Activated T-cell treated with anti-CD3 and anti-CD28 coated beads, Interleukin-2, amount 50 U/mL, for 72 hours (primary cell): Measurements from ENCODE around the gene ANKS1B. TPM values are rescaled to one million over a fixed set of nuclear protein-coding genes. Genes with fewer than 3 reads are reported as not detected.

ENCODE experiments used
- ATAC-seq, 2 donors: fragments of 150-1000 bp; cut with Tn5 transposase; replicated peaks in 1 of 2; 2 replicates each; pipeline ENCODE4 v1.10.0; 2021; ENCODE audit warnings: moderate library complexity in 2 of 2, mild to moderate bottlenecking in 1 of 2
- DNase-seq, 2 donors: peaks; one replicate each; pipeline ENCODE4 v3.0.0; 2021 to 2022; ENCODE audit warnings: mixed read lengths in 1 of 2
- H3K27ac Mint-ChIP-seq: one replicate; pipeline ENCODE4 v1.8.0; 2022; ENCODE audit warnings: mild to moderate bottlenecking, moderate library complexity, mixed read lengths
- H3K27me3 Mint-ChIP-seq: one replicate; pipeline ENCODE4 v1.8.0; 2022; ENCODE audit warnings: low read depth, mixed read lengths
- H3K36me3 Mint-ChIP-seq, 2 donors: one replicate each; pipeline ENCODE4 v1.8.0; 2022; ENCODE audit warnings: mixed read lengths in 2 of 2, mild to moderate bottlenecking in 1 of 2; ENCODE audit not compliant: insufficient read depth in 2 of 2
- H3K4me1 Mint-ChIP-seq: one replicate; pipeline ENCODE4 v1.8.0; 2022; ENCODE audit warnings: low read depth, mixed read lengths
- H3K4me3 Mint-ChIP-seq, 2 donors: one replicate each; pipeline ENCODE4 v1.8.0; 2022; ENCODE audit warnings: mild to moderate bottlenecking in 2 of 2, mixed read lengths in 2 of 2, moderate library complexity in 2 of 2
- H3K9me3 Mint-ChIP-seq, 2 donors: one replicate each; pipeline ENCODE4 v1.8.0; 2022; ENCODE audit warnings: mixed read lengths in 2 of 2
- total RNA-seq, 2 donors: library from RNA; stranded (reverse); gene quantifications; one replicate each; pipeline ENCODE4 v1.2.3, GENCODE V29; 2022

The ANKS1B gene
- total RNA-seq, 2 donors from 2014 or later, result 0.19 to 0.63 TPM

DNA sequence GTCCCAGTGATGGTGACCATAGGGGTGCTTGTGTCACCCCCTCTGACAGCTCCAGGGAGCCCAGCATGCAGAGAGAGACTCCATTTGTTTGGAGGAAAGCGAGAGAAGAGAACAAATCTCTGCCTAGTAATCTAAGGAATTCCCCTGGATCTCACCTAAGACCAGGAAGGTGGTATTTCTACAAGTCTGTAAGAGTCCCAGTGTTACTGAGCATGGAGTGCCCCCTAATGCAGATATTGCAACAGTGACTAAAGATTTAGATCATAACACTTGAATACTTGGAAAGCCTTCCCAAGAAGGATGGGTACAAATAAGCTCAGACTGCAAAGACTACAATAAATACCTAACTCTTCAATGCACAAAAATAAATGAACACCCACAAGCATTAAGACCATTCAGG, 697.6 kb downstream of the ANKS1B start:
- no peak overlapping the region for H3K4me3 Mint-ChIP-seq
- no peak overlapping the region for H3K27ac Mint-ChIP-seq
- no peak for DNase-seq
- no peaks in the 10 kb centered on the region for H3K27me3 Mint-ChIP-seq
- H3K9me3 Mint-ChIP-seq, result peaks cover 10 to 15% of the 10 kb centered on the region in 2 donors
- H3K36me3 Mint-ChIP-seq, result peaks cover 1 to 2% of the 10 kb centered on the region in 2 donors
- ATAC-seq, result no peak
- H3K4me1 Mint-ChIP-seq, result no peaks in the 10 kb centered on the region

DNA sequence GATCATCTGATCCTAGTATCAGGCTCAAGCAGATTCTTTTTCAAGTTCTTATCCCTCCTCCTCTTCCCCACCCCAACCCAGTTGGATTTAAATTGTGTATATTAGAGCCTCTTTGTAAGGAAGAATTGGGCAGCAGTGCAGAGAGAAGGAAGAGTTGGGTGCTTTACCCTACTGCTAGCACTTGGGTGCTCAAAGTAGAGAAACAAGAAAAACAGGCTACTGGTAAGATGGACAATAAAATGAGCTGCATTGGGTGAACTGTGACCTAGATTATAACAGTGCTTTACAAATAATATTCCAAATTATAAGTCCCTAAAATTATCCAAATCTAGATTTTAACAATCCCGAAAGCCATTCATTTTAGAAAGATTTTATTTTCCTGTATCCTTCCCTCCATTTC, 700.6 kb downstream of the ANKS1B start:
- Mint-ChIP-seq H3K4me1 (no peaks in the 10 kb centered on the region), H3K27me3 (no peaks in the 10 kb centered on the region), H3K9me3 (peaks cover 6 to 7% of the 10 kb centered on the region in 2 donors), H3K36me3 (no peaks in the 10 kb centered on the region), H3K4me3 (no peak overlapping the region), H3K27ac (no peak overlapping the region)
- no peak for DNase-seq
- no peak for ATAC-seq

DNA sequence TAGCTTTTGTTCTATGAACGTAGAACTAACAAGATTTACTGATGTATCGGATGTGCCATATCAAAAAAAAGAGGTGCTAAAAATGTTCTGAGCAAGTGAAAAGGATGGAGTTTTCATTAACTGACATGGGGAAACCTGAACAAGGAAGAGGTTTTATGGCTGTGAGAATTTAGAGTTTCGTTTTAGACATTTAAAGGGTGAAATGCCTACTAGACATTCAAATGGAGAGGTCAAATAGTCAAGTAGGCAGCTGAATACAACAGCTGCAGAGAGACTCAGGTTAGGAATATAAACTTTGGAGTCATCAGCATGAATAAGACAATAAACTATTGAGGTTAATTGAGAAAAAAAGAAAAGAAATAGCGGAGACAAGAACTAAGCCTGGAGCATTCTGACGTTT, 702.1 kb downstream of the ANKS1B start:
- DNase-seq (no peak), ATAC-seq (no peak)
- Mint-ChIP-seq H3K4me3 (no peak overlapping the region), H3K36me3 (no peaks in the 10 kb centered on the region), H3K9me3 (peaks cover 3 to 5% of the 10 kb centered on the region in 2 donors), H3K4me1 (no peaks in the 10 kb centered on the region), H3K27ac (no peak overlapping the region), H3K27me3 (no peaks in the 10 kb centered on the region)

- Mint-ChIP-seq H3K4me1 (no peaks in the 10 kb centered on the region), H3K36me3 (no peaks in the 10 kb centered on the region), H3K27ac (no peak overlapping the region), H3K27me3 (no peaks in the 10 kb centered on the region), H3K4me3 (no peak overlapping the region), H3K9me3 (peaks cover 3 to 5% of the 10 kb centered on the region in 2 donors)
- DNase-seq (no peak), ATAC-seq (no peak)
Observed at GRCh38 chr12:99282086-99282485, 702.6 kb downstream of the ANKS1B start.

DNA sequence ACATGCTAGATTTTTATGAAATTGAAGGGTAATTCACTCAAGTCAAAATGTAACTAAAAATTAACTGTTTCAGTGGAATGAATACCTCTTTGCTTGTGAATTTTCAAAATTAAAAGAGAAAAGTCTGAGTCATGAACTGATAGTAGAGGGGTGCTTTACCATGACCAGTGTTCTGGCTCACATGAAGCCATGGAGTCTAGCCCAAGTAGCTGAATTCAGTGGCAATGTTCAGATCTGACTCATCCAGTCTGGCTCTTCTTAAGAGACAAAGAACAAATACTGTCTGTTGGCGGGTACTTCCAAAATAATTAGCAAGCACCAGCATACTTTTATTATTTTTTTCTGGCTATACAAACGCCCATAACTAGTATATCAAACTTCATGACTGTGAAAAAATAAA, 703.5 kb downstream of the ANKS1B start:
- no peaks in the 10 kb centered on the region for H3K4me1 Mint-ChIP-seq
- no peaks in the 10 kb centered on the region for H3K36me3 Mint-ChIP-seq
- no peak overlapping the region for H3K4me3 Mint-ChIP-seq
- peaks cover 3% of the 10 kb centered on the region in 2 donors for H3K9me3 Mint-ChIP-seq
- ATAC-seq (no peak), DNase-seq (no peak)
- H3K27ac Mint-ChIP-seq, result no peak overlapping the region
- no peaks in the 10 kb centered on the region for H3K27me3 Mint-ChIP-seq

DNA sequence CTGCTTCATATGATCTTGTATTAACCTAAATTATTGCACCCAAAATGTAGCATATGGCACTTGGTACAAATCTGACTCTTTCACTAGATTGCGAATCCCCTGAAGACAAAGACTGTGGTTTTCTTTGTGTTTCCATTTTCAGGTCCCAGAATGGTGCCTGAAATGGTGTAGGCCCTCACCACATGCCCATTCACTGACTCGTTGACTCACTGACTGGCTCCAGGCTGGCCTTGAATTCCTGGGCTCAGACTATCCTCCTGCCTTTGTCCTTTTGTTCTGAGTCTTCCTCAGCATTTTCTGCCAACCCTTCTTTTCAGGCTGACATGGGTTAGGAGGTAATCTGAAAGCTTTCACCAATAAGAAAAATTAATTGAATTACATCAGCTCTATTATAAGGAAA, 705.8 kb downstream of the ANKS1B start:
- Mint-ChIP-seq H3K4me3 (no peak overlapping the region), H3K36me3 (no peaks in the 10 kb centered on the region), H3K27me3 (no peaks in the 10 kb centered on the region), H3K9me3 (peaks cover 5 to 7% of the 10 kb centered on the region in 2 donors), H3K4me1 (no peaks in the 10 kb centered on the region), H3K27ac (no peak overlapping the region)
- ATAC-seq (no peak), DNase-seq (no peak)

DNA sequence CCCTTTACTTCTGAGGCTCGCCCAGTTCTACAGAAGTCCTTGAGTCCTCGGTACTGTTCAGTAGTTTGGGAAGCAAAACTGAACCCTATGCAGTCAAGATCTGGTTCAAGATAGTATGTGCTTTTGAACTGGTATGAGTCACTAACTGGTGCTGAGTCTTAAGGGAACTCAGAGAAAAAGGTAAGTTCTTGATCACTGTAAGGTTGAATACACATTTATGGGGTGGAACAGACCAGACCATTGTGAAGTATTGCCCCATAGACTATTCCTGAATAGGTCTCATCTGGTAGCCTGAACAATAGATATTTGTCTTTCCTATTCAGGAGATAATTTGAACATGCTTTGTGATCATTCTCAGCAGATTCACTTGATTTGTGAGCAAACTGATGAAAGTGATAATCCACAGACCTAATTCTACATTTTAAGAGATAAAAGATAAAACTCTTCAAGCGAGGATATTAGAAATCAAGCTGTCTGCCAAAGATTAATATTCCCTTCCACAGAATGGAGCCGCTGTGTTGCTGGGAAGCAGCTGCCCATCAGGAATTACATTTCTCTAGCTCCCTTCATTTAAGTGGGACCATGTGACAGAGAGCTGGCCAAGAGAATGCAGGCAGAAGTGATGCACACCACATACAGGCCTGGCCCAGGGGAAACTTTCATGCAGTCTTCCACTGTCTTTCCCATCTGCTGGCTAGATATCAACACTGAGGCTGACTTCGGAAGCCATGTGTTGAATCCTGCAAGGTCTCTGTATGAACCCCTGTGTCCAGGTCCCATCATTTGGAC, 707.0 kb downstream of the ANKS1B start:
- peaks cover 5 to 7% of the 10 kb centered on the region in 2 donors for H3K9me3 Mint-ChIP-seq
- DNase-seq (no peak), ATAC-seq (no peak)
- H3K36me3 Mint-ChIP-seq, result no peaks in the 10 kb centered on the region
- no peak overlapping the region for H3K27ac Mint-ChIP-seq
- no peaks in the 10 kb centered on the region for H3K27me3 Mint-ChIP-seq
- H3K4me1 Mint-ChIP-seq, result no peaks in the 10 kb centered on the region
- no peak overlapping the region for H3K4me3 Mint-ChIP-seq

DNA sequence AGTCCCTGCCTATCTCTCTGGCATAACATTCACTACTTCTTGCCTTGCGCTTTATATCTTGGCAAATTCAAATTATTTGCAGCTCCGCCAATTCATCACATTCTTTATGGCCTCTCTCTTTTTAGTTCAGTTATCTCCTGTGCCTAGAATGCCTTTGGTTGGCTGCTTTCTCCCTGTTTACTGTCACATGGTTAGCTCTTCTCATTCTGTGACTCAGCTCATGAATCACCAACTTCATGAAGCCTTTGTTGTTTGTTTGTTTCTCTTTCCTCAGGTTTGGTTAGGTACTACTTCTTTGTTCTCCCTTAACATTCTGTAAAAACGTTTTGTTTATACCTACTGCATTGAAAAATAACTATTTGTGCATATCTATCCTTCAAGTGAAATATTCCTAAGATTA, 713.7 kb downstream of the ANKS1B start:
- ATAC-seq, result no peak
- H3K4me1 Mint-ChIP-seq, result no peaks in the 10 kb centered on the region

DNA sequence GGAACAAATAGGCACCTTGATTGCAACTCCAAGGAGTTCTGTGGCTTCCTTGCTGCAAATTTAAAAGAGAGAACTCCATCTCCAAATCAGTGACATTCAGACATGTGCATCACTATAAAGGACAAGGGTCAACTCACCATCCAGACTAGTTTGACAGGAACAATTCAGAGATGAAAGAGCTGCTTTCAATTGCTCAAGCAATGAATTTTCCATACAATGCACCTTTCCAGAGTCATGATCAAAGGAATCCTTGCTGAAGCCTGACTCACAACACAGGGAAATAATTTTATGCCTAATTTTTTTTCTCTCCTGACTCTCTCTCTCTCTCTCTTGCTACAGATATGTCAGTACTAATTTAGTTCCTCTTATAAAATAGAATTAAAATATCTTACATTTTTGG, 717.7 kb downstream of the ANKS1B start:
- H3K4me3 Mint-ChIP-seq, result no peak overlapping the region
- no peaks in the 10 kb centered on the region for H3K4me1 Mint-ChIP-seq
- H3K27ac Mint-ChIP-seq, result no peak overlapping the region
- DNase-seq, result no peak
- no peak for ATAC-seq
- no peaks in the 10 kb centered on the region for H3K27me3 Mint-ChIP-seq
- no peaks in the 10 kb centered on the region for H3K36me3 Mint-ChIP-seq
- H3K9me3 Mint-ChIP-seq, result peaks cover 0 to 11% of the 10 kb centered on the region in 2 donors

More for the DNA sequence above, 713.7 kb downstream of the ANKS1B start:
- Mint-ChIP-seq H3K27ac (no peak overlapping the region), H3K9me3 (peaks cover 5 to 16% of the 10 kb centered on the region in 2 donors), H3K27me3 (no peaks in the 10 kb centered on the region), H3K36me3 (no peaks in the 10 kb centered on the region), H3K4me3 (no peak overlapping the region)
- no peak for DNase-seq

- H3K27me3 Mint-ChIP-seq, result no peaks in the 10 kb centered on the region
Observed at GRCh38 chr12:99265648-99266047, 719.1 kb downstream of the ANKS1B start.

DNA sequence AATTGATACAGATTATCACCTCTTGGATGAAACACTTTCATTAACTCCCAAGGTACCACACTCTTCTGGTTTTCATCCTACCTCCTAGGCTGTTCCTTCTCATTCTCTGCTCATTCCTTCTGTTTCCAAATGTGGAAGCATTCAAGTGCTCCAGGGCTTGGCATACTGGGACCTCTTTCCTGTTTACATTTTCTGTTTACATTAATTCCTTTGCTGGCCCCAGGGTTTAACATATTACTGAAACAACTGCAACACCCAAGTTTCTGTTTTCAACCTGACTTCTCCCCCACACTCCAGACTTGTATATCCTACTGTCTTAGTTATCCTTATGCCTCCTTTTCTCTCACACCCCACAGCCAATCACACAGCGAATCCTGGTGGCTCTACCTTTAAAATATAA, 723.5 kb downstream of the ANKS1B start:
- DNase-seq (no peak), ATAC-seq (no peak)
- Mint-ChIP-seq H3K36me3 (peaks cover 0 to 1% of the 10 kb centered on the region in 2 donors), H3K4me3 (no peak overlapping the region), H3K4me1 (no peaks in the 10 kb centered on the region), H3K9me3 (peaks cover 0 to 6% of the 10 kb centered on the region in 2 donors), H3K27ac (no peak overlapping the region), H3K27me3 (no peaks in the 10 kb centered on the region)

More at GRCh38 chr12:99265648-99266047, 719.1 kb downstream of the ANKS1B start:
- no peak overlapping the region for H3K27ac Mint-ChIP-seq
- no peaks in the 10 kb centered on the region for H3K4me1 Mint-ChIP-seq
- no peak for DNase-seq
- peaks cover 0 to 12% of the 10 kb centered on the region in 2 donors for H3K9me3 Mint-ChIP-seq
- H3K4me3 Mint-ChIP-seq, result no peak overlapping the region
- no peak for ATAC-seq
- no peaks in the 10 kb centered on the region for H3K36me3 Mint-ChIP-seq

DNA sequence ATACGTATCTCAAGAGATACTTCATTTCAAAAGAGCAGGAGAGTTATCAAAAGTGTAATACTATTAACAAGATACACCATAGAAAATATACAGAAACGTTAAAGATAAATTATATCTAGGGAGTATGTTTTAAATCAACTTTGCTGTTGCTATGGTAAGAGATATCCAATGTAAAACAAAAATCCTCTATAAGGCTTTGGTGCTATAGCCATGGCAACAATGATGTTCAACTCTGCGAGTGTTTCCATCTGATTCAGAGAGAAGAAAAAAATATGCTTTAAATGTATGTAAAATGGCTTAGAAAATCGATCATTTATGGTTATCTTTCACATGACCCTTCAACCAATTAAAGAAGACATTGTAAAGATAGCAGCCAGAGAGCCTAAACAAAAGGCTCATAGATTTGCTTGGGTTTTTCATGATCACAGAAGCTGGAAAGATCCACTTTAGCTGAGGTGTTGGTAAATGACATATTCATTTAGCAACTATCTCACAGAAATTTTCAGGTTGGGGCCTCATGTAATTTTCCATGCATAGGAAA, 724.2 kb downstream of the ANKS1B start:
- ATAC-seq, result no peak
- peaks cover 0 to 6% of the 10 kb centered on the region in 2 donors for H3K9me3 Mint-ChIP-seq
- H3K27me3 Mint-ChIP-seq, result no peaks in the 10 kb centered on the region
- DNase-seq, result no peak
- H3K27ac Mint-ChIP-seq, result no peak overlapping the region
- H3K36me3 Mint-ChIP-seq, result peaks cover 0 to 1% of the 10 kb centered on the region in 2 donors
- no peaks in the 10 kb centered on the region for H3K4me1 Mint-ChIP-seq
- no peak overlapping the region for H3K4me3 Mint-ChIP-seq

- ATAC-seq (no peak), DNase-seq (no peak)
- H3K36me3 Mint-ChIP-seq, result peaks cover 0 to 1% of the 10 kb centered on the region in 2 donors
- peaks cover 0 to 6% of the 10 kb centered on the region in 2 donors for H3K9me3 Mint-ChIP-seq
- H3K4me1 Mint-ChIP-seq, result no peaks in the 10 kb centered on the region
- no peak overlapping the region for H3K27ac Mint-ChIP-seq
- no peak overlapping the region for H3K4me3 Mint-ChIP-seq
- H3K27me3 Mint-ChIP-seq, result no peaks in the 10 kb centered on the region
Observed at GRCh38 chr12:99259040-99259934, 725.4 kb downstream of the ANKS1B start.
